Measurements from ENCODE around the gene ISM1.
A peak's percentile ranks its signal among the peaks of the same experiment; 100 is the strongest.

The ISM1 gene

DNA sequence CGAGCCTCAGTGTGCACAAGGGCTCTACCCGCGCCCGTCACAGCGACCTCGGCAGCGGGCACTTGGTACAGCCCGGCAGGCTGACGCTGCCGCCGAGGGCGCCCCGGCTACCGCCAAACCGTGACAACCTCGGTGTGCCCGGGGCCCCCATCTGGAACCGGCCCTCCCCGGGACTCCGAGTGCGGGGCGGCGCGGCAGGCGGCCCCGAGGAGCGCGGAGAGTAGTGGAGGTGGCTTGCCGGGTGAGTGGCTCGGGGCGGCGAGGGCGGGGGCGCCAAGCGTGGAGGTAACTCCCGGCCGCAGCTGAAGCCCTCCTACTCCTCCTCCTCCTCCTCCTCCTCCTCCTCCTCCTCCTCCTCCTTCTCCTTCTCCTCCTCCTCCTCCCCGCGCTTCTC, at the start of gene ISM1:
ISM1 (plus strand) TSS at position 371 of the 394 bp plus-strand sequence. CDS start 503 bp downstream, outside the sequence.
- DNase-seq (ENCODE audit: low spot score) = peak; percentile 45

DNA sequence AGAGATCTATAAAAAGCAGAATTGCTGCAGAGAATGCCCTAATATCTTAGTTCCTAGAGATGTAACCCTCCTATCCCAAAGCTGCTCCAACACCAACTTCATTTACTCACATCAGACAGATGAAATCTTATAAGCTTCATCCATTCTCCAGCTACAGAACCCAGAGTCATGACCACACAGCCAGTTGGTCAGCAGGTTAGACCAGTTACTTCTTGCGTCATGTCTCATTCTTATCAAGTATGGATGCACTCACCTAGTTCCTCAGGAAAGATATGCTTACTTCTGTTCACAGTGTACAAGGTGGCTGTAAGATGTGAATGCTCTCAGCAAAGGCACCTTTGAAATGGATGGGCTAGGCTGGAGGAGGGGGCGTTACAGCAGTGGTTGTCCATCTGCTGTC, 47.9 kb upstream of the ISM1 start:
- no peak for DNase-seq (ENCODE audit: low spot score)

DNA sequence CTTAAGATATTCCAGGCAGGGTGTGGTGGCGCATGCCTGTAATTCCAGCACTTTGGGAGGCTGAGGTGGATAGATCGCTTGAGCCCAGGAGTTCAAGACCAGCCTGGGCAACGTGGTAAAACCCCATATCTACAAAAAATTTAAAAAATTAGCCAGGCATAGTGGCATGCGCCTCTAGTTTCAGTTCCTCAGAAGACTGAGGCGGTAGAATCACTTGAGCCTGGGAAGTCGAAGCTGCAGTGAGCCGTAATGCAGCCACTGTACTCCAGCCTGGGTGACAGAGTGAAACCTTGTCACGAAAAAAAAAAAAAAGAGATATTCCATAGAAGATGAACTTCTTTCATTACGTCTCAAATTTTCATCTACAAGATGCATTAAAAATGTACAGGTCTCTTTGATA, 46.7 kb upstream of the ISM1 start:
- no peak for DNase-seq (ENCODE audit: low spot score)

DNA sequence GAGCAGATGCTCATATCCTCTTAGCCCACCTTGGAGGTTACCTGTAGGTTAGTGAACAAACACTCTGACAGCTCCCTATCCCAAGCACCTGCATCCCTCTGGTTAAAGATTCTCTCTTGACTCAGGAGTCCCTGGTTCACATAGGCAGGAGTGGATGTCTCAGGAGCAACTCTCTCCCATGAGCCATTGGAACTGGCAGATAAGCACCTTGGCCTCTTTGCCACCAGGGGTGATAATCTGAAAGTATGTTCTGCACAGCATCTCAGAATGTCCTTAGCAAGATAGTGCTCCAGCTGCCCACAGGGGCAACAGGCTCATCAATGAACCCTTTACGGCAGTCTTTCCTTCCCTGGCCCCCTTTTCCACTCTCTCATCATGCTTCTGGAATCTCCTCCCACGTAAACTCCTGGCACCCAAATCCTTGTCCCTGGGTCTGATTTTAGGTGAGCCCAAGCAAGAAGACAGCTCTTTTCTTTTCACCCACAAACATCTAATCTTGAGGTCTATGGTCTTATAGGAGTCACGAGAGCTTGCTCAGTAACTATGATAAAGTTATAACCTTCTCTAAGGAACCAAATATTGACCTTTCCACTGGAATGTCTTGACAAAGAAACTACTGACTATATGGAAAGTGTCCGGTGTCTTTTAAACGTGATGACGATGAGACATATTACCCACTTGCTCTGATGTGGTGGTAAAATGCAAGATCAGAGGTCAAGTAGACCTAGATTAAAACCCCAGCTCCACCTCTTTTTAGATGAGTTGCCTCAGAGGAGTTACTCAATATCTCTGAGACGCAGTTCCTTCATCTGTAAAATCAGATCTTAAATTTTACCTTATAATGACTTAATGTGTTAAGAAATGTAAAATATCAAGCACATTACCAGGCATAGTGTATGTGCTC, 39.8 kb upstream of the ISM1 start:
- no peak for DNase-seq (ENCODE audit: low spot score)

DNA sequence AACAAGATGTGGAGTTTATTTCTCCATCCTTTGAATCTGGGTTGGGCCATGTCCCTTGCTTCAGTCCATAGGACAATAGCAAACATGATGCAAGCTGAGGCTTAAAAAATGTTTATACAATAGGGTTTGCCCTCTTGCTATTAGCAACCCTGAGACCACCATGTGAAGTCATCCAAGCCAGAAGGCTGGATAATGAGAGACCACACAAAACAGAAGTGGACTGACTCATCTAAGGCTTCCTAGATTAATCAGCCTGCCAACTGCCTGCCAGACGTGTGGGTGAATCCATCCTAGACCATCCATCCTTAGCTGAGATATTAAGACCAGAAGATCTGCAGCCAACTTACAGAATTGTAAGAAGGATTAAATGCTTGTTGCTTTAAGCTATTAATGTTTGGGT, 38.1 kb upstream of the ISM1 start:
- no peak for DNase-seq (ENCODE audit: low spot score)

DNA sequence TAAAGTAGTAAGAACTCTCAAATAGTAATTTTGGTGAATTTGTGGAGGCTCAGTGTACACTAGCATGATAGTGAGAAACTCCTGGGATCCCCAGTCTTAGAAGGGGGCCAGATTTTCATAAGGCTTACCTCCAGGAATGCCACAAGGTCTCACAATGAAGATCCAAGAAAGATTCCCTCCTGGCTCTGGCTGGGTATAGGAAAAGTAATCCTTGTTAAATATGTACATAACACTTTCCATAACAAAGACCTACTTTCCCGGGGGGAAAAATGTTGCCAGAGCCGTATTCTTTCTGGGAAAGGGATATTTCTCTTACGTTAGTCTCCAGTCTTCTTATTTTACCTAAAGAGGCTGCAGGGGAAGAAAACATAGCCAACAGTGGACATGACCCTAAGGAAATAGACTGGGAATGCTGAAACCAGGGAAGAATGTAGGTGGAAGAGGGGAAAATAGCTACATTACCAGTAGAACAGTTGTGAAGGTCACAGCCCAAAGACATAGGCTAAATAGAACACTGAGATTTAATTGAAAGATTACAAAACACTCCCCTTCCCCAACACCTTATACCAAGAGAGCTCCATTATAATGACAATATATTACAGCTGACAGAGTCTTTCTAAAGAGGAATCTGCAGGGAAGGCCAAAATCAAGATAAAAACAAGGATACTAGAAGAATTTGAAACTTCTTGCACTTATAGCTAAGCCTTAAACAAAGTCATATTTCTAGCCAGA, 34.9 kb upstream of the ISM1 start:
- DNase-seq (ENCODE audit: low spot score) = no peak

DNA sequence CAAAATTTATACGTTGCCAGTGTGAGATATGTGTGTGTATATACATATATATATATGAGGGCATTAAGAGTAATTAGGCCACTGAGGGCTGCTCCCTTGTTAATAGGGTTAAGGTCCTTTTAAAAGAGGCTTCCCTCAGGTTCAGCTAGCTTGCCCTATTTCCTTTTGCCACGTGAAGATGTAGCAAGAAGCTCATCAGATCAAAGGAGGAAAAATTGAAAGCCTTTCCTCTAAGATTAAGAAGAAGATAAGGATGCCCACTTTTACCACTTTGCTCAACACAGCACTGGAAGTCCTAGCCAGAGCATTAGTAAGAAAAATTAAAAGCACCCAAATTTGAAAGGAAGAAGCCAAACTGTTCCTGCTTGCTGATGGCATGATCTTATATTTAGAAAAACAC, 33.2 kb upstream of the ISM1 start:
- no peak for DNase-seq (ENCODE audit: low spot score)

DNA sequence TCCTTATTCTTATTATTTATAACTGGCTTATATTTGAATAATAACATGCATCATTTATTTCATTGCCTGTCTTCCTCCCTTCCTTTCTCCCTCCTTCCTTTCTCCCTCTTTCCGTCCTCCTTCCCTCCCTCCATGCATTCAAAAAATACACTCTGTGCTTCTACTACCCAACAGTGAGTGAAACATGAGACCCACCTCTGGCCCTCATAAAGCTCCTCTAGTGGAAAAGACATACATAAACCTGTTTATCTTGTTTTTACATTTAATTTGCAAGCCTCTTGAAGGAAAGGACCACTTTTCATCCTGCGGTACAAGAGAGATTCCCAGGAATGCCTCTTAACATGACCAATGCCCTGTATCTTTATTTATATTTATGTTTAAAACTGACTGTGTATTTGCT, 21.8 kb upstream of the ISM1 start:
- DNase-seq (ENCODE audit: low spot score) = no peak

DNA sequence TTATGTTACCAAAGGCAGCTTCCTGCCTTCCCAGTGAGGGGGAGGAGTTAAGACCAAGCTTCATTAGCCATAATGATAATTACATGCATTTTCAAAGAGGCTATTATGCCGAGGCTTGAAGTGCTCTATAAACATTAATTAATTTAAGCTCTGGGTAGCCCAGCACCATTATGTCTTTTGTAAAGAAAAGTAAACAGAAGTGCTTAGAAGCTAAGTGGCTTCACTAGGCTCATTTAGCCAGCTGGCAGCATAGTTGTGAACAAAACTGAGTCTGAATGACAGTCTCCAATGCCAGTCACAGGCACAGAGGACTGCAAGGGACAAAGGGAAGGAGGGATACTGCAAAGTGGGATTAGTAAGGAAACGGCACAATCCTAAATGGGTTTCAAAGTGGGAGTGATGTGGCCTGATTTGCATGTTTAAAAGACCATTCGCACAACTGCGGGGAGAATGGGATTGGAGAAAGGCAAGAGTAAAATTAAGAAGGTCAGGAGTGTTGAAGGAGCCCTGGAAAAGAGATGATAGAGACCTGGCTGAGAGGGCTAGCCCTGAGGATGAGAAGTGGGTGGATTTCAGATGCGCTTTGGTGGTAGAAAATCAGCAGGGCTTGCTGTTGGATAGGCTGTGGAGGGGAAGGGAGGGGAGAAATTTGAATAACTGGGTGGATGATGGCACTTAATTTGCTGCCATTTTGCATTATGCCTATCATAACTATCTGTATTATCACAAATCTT, 20.1 kb upstream of the ISM1 start:
- DNase-seq (ENCODE audit: low spot score) = no peak

DNA sequence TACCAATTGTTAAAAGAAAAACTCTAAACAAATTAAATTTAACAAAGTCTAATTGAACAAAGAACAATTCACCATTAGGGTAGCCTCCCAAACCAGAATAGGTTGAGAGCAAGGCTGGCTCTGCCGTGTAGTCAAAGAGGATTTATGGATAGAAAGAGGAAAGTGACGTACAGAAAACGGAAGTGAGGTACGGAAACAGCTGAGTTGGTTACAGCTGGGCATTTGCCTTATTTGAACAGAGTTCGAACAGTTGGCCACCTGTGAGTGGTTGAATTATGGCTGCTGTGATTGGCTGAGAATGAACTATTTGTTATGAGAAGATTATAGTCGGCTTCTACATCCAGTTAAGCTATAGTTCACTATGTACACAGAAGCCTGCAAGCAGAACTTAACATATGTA, 18.5 kb upstream of the ISM1 start:
- DNase-seq (ENCODE audit: low spot score) = no peak

DNA sequence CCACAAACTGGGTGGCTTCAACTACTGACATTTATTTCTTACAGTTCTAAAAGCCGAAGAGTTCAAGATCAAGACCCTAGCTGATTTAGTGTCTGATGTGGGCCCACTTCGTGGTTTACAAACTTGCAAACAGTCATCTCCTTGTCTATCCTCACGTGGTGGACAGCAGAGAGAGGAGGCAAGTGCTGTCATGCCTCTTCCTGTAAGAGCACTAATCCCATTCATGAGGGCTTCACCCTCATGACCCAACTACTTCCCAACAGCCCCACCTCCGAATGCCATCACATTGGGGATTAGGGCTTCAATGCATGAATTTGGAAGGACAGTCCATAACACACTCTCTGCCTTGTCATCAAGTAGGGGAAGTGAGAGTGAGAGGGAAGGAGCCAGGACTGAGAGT, 15.6 kb upstream of the ISM1 start:
- no peak for DNase-seq (ENCODE audit: low spot score)

DNA sequence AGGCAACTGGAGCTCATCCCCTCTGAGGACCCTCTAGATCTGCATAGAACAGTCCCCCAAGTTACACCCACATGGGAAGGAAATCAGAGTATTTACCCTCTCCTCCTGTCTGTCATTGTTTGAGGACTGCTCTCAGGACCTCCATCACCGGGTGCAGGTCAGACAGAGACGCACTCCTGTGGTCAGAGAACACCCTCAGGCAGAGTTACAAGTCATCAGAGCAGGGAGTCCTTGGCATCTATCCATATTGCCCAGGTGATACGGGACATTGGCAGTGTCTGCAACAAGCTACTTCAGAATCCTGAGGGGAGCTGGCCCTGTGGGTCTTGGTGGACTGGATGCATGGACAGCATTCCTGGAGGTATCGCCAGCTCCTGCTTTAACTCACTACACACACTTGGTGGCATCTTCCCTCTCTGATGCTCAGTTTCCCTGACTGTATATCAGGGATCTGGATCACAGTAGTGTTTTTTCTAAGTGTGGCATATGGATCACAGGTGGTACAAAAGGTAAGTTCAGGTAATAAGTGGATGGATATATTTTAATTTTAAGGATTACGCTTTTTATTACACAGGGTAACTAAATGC, 15.1 kb upstream of the ISM1 start:
- no peak for DNase-seq (ENCODE audit: low spot score)

DNA sequence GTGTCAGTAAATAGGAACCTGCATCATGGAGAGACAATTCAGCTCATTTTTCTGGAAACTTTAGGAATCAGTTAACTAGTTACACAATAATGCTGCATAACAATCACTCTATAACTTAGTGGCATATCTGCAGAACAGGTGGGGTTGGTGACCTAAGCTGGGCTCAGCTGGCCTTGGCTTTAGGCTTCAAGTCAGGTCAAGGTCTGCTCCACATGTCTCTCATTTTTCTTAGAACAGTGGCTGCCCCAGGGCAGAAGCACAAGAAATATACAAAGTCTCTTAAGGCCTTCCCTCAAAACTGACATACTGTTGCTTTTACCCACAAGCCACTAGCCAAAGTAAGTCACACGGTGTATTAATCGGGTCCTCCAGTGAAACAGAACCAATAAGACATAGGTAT, 14.1 kb upstream of the ISM1 start:
- no peak for DNase-seq (ENCODE audit: low spot score)

DNA sequence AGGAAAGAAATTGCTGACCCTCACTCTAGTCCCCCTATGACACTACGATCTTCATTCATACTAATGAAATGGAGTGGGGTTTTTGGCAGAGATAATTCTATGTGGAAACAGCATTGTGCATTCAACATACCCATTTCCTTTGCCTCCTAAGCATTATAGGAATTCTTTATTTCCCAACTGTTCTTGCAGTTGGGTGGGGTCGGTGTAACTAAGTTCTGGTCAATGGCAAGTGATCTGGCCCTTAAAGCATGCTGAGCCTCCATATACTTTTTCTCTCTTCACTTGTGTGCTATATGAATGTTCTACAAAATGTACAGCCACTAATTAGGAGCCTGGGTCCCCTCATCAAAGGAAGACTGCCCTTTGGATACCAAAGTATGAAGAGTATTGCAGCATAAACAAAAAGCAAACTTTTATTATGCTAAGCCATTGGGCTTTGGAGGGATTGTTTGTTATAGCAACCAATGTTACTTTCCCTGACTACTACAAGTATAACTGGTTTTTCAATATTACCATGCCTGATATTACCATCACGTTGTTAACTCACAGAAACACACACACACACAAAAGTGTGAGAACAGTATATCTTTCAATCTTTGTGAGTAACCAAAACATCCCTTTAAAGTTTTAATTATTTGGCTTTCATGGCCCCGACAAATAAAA, 9.0 kb upstream of the ISM1 start:
- DNase-seq (ENCODE audit: low spot score) = no peak

DNA sequence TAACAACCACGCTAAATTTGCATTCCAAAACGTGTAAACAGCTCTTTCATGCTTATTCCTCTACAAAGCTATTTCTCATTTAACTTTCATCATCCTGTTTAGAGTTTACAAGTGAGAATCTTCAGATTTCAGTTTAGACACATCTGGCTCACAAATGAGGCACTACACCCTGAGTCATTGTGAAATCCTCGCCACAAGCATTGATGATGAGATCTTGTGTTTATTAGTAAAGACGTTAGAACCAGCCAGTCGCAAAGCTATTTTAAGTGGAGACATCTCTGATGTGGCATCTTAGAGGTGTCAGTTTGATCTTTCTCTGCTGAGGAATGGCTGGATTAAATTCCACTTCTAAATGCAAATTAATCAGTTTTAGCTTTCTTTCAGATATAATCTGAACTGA, 8.3 kb upstream of the ISM1 start:
- DNase-seq (ENCODE audit: low spot score) = peak; percentile 6

DNA sequence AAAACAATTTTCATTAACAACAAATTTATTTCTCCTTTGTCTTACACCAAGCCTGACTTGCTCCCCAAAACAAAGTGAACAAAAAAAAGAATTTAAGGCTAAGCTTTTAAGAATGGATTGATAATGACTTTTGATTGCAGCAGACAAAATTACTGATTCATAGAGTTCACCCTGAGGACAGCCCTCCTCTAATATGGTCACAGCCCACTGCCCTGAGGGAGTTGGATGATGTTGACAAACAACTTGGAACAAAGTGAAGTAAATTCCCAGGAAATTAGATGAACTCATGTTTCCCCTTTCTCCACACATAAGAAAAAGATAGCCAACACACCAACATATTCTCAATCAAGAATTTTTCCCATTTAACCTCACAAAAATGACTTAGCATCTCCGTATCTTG, 7.7 kb upstream of the ISM1 start:
- DNase-seq (ENCODE audit: low spot score) = no peak

DNA sequence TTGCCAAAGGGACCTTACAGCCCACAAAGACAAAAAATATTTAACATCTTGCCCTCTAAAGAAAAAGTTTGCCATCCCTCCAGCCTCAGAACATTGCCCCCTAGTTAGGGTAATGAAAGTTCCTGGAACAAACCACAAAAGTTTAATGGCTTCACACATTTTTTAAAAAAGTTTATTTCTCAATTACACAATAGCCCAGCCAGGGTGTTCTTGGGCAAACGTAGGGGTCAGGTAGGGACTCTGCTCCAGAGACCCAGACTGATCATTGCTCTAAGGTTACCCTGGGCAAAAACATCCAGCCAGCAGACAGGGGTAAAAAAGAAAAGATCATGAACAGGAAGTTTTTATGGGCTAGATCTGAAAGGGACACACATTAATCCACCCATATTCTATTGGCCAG, 4.5 kb upstream of the ISM1 start:
- no peak for DNase-seq (ENCODE audit: low spot score)

DNA sequence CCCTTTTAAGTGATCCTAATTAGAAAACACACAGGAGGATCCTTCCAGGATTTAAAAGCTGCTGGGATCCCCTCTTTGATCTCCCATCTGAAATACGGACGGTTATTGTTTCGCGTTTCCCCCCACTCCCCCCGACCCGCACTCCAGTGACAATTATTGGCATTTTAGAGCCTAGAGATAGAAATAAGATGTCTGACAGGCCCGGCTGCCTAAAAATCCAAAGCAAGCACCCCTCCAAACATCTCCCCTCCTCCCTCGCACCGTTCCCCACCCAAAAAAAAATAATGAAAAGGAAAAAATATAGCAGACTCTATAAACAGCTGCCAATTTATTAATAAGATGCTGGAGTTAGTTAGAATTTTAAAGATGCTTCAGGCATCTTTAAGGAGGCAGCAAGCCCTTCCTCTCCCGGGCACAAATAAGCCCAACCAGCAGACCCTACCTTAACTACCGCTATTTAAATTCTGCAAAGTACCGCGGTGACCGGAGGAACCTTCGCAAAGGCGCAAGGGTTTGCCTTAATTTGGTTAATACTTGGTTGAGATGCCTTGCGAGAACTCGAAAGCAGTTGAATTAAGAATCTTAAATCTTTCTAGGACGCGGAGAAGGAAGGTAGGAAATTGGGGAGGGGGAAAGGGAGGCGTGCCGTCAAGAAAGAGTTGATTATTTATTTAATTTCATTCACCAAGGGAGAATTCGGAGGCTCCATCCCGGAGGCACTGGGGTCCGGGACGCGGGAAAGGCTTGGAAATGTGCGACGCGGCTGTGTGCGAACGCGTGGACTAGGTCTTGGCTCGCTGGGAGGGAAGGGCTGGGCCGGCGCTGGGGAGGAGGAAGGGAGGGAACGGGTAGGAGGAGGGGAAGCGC, 1.5 kb upstream of the ISM1 start:
- no peak for DNase-seq (ENCODE audit: low spot score)

DNA sequence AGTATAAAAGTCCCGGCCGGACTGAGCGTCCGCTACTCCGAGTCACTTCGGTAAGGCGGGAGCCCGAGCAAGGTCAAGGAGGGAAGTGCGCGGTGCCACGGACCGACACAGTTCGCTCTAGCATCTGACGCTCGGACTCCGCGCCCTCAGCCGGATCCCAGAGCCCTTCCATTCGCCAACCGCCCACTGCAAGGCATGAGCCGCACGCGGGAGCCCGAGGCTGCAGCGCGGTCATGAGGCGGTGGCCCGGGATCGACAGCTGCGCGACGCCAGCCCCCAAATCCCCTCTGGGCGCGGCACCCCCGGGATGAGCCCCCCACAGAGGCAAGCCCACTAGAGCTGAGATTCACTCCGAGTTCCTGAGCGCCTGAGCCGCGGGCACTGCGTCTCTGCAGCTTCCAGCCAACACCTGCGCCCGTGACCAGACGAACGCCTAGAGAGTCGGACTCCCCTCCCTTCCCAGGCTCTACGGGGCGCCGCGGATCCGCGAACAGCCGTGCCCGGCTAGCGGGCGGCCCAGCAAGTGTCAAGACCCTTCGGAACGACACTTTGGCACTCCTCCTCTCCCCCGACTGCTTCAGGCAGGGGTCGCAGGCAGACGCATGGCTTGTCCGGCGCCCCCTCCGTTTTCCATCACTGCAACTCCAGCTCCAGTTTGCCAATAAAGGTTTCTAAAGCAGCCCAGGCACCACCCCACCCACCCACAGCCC, 725 bp upstream of the ISM1 start:
- DNase-seq (ENCODE audit: low spot score) = peak; percentile 29

DNA sequence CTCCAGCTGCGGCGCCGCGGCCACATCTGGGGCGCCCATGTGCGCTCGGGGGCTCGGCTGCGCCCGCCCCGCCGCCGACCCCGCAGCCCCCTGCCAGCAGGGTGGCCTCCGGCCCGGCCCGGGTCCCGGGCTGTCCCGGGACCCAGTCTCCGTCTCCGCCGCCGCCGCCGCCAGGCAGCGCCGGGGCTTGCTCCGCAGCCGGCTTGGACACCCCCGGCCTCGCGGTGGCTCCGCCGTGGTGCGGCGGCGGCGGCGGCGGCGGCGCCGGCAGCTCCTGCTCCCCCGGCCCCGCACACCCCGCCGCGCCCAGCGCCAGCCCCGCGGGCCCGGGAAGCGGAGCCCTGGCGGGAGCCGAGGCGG, 219 bp downstream of the ISM1 start:
- DNase-seq (ENCODE audit: low spot score) = no peak
